Effector memory CD8-positive, alpha-beta T cell (primary cell): Measurements from ENCODE around the gene ARID4A.
"Not testable (repeated sequence)": the region's sequence is repeated elsewhere in the genome, so short reads cannot be mapped to it uniquely, and the experiment has no call there.

Experiments used
- ATAC-seq: fragments of 150-1000 bp; cut with Tn5 transposase; replicated peaks from 2 replicates; pipeline ENCODE4 v1.10.0; 2021; ENCODE audit warnings: mild to moderate bottlenecking, moderate library complexity
- DNase-seq, 3 experiments: peaks; one replicate each; pipeline ENCODE4 v3.0.0; 2021
- H3K27ac Mint-ChIP-seq, 2 donors: one replicate each; pipeline ENCODE4 v1.8.0; 2022; ENCODE audit warnings: mild to moderate bottlenecking in 2 of 2, mixed read lengths in 2 of 2, moderate library complexity in 2 of 2
- H3K27me3 Mint-ChIP-seq, 2 donors: one replicate each; pipeline ENCODE4 v1.8.0; 2022; ENCODE audit warnings: mixed read lengths in 2 of 2
- H3K36me3 Mint-ChIP-seq: one replicate; pipeline ENCODE4 v1.8.0; 2022; ENCODE audit warnings: mild to moderate bottlenecking, moderate library complexity, mixed read lengths; ENCODE audit not compliant: insufficient read depth
- H3K4me1 Mint-ChIP-seq, 2 donors: one replicate each; pipeline ENCODE4 v1.8.0; 2022; ENCODE audit warnings: low read depth in 2 of 2, mixed read lengths in 2 of 2
- H3K4me3 Mint-ChIP-seq, 2 donors: one replicate each; pipeline ENCODE4 v1.8.0; 2022; ENCODE audit warnings: mild to moderate bottlenecking in 2 of 2, mixed read lengths in 2 of 2, moderate library complexity in 2 of 2
- H3K9me3 Mint-ChIP-seq, 2 donors: one replicate each; pipeline ENCODE4 v1.8.0; 2022; ENCODE audit warnings: mixed read lengths in 2 of 2
- total RNA-seq, 9 experiments: gene quantifications; one replicate each; lab custom pipeline; 2026; lab: John Stamatoyannopoulos, UW

ARID4A gene
- 38.4 to 173 (median 97.8) reads per million in 9 experiments for total RNA-seq

GRCh38 chr14:58298477-58299400, at the start of gene ARID4A:
ARID4A (plus strand) TSS chr14:58298555; CDS start chr14:58299855, 1,300 bp downstream.
- peak within 1 kb of the TSS in 1 of 2 donors; percentile 93 for H3K4me3 Mint-ChIP-seq
- DNase-seq (peak in 2 of 3 experiments; percentile 18 to 78), ATAC-seq (peak; percentile 4)
- H3K9me3 Mint-ChIP-seq: no peaks in the 10 kb centered on the region
- H3K36me3 Mint-ChIP-seq: peaks cover 50% of the 10 kb centered on the region
- H3K4me1 Mint-ChIP-seq: peaks cover 20 to 39% of the 10 kb centered on the region in 2 donors
- H3K27ac Mint-ChIP-seq: peak within 1 kb of the TSS in 1 of 2 donors; percentile 93
- no peaks in the 10 kb centered on the region for H3K27me3 Mint-ChIP-seq

GRCh38 chr14:58249611-58250010, 48.7 kb upstream of the ARID4A start:
- no peak overlapping the region for H3K4me3 Mint-ChIP-seq
- ATAC-seq (no peak), DNase-seq (no peak)
- H3K4me1 Mint-ChIP-seq: peaks cover 20 to 37% of the 10 kb centered on the region in 2 donors
- peaks cover 72% of the 10 kb centered on the region for H3K36me3 Mint-ChIP-seq
- no peaks in the 10 kb centered on the region for H3K27me3 Mint-ChIP-seq
- no peak overlapping the region for H3K27ac Mint-ChIP-seq
- no peaks in the 10 kb centered on the region for H3K9me3 Mint-ChIP-seq

GRCh38 chr14:58258156-58258555, 40.2 kb upstream of the ARID4A start:
- DNase-seq (no peak), ATAC-seq (no peak)
- Mint-ChIP-seq H3K9me3 (no peaks in the 10 kb centered on the region), H3K4me3 (no peak overlapping the region), H3K27ac (peak overlapping the region in 1 of 2 donors; percentile 69), H3K36me3 (peaks cover 86% of the 10 kb centered on the region), H3K27me3 (no peaks in the 10 kb centered on the region), H3K4me1 (peaks cover 8 to 11% of the 10 kb centered on the region in 2 donors)

GRCh38 chr14:58262005-58262404, 36.4 kb upstream of the ARID4A start:
- not testable (repeated sequence) for H3K4me3 Mint-ChIP-seq, ATAC-seq, H3K9me3 Mint-ChIP-seq, DNase-seq, H3K27me3 Mint-ChIP-seq
- peak overlapping the region; percentile 54 to 79 for H3K27ac Mint-ChIP-seq
- H3K4me1 Mint-ChIP-seq: peaks cover 11 to 18% of the 10 kb centered on the region in 2 donors
- H3K36me3 Mint-ChIP-seq: peaks cover 95% of the 10 kb centered on the region

GRCh38 chr14:58265401-58265800, 33.0 kb upstream of the ARID4A start:
- Mint-ChIP-seq H3K27me3 (no peaks in the 10 kb centered on the region), H3K4me1 (peaks cover 3 to 18% of the 10 kb centered on the region in 2 donors), H3K4me3 (no peak overlapping the region), H3K36me3 (peaks cover 95% of the 10 kb centered on the region), H3K27ac (peak overlapping the region in 1 of 2 donors; percentile 65), H3K9me3 (no peaks in the 10 kb centered on the region)
- ATAC-seq: no peak
- DNase-seq: no peak

GRCh38 chr14:58270628-58271027, 27.7 kb upstream of the ARID4A start:
- peaks cover 82% of the 10 kb centered on the region for H3K36me3 Mint-ChIP-seq
- H3K4me1 Mint-ChIP-seq: peaks cover 14 to 30% of the 10 kb centered on the region in 2 donors
- H3K9me3 Mint-ChIP-seq: no peaks in the 10 kb centered on the region
- H3K4me3 Mint-ChIP-seq: no peak overlapping the region
- no peak for DNase-seq
- H3K27me3 Mint-ChIP-seq: no peaks in the 10 kb centered on the region
- ATAC-seq: no peak
- H3K27ac Mint-ChIP-seq: peak overlapping the region; percentile 35 to 46

- H3K4me1 Mint-ChIP-seq: peaks cover 16 to 33% of the 10 kb centered on the region in 2 donors
- H3K9me3 Mint-ChIP-seq: no peaks in the 10 kb centered on the region
- H3K4me3 Mint-ChIP-seq: no peak overlapping the region
- H3K36me3 Mint-ChIP-seq: peaks cover 74% of the 10 kb centered on the region
- H3K27ac Mint-ChIP-seq: peak overlapping the region in 1 of 2 donors; percentile 29
- no peak for DNase-seq
- ATAC-seq: no peak
- H3K27me3 Mint-ChIP-seq: no peaks in the 10 kb centered on the region
Measured at GRCh38 chr14:58272588-58273372, 25.6 kb upstream of the ARID4A start.

- peaks cover 77% of the 10 kb centered on the region for H3K36me3 Mint-ChIP-seq
Measured at GRCh38 chr14:58274881-58275280, 23.5 kb upstream of the ARID4A start.

GRCh38 chr14:58275527-58276190, 22.7 kb upstream of the ARID4A start:
- Mint-ChIP-seq H3K4me3 (peak overlapping the region; percentile 50 to 64), H3K9me3 (no peaks in the 10 kb centered on the region), H3K36me3 (peaks cover 77% of the 10 kb centered on the region), H3K4me1 (peaks cover 17 to 45% of the 10 kb centered on the region in 2 donors), H3K27ac (peak overlapping the region; percentile 86 to 92), H3K27me3 (no peaks in the 10 kb centered on the region)
- DNase-seq (no peak), ATAC-seq (peak; percentile 24)

More at GRCh38 chr14:58274881-58275280, 23.5 kb upstream of the ARID4A start:
- H3K4me3 Mint-ChIP-seq: peak overlapping the region; percentile 50 to 64
- peaks cover 17 to 43% of the 10 kb centered on the region in 2 donors for H3K4me1 Mint-ChIP-seq
- H3K27me3 Mint-ChIP-seq: no peaks in the 10 kb centered on the region
- no peak for DNase-seq
- peak overlapping the region; percentile 86 to 92 for H3K27ac Mint-ChIP-seq
- H3K9me3 Mint-ChIP-seq: no peaks in the 10 kb centered on the region
- ATAC-seq: peak; percentile 27

GRCh38 chr14:58276208-58276607, 22.1 kb upstream of the ARID4A start:
- H3K27ac Mint-ChIP-seq: peak overlapping the region; percentile 86 to 92
- no peaks in the 10 kb centered on the region for H3K9me3 Mint-ChIP-seq
- DNase-seq (no peak), ATAC-seq (no peak)
- no peaks in the 10 kb centered on the region for H3K27me3 Mint-ChIP-seq
- H3K36me3 Mint-ChIP-seq: peaks cover 77% of the 10 kb centered on the region
- peaks cover 21 to 50% of the 10 kb centered on the region in 2 donors for H3K4me1 Mint-ChIP-seq
- H3K4me3 Mint-ChIP-seq: peak overlapping the region in 1 of 2 donors; percentile 15

- no peak overlapping the region for H3K4me3 Mint-ChIP-seq
- ATAC-seq: no peak
- no peaks in the 10 kb centered on the region for H3K9me3 Mint-ChIP-seq
- peaks cover 33 to 67% of the 10 kb centered on the region in 2 donors for H3K4me1 Mint-ChIP-seq
- H3K27me3 Mint-ChIP-seq: no peaks in the 10 kb centered on the region
- H3K27ac Mint-ChIP-seq: no peak overlapping the region
- H3K36me3 Mint-ChIP-seq: peaks cover 76% of the 10 kb centered on the region
- DNase-seq: no peak
Measured at GRCh38 chr14:58278177-58278576, 20.2 kb upstream of the ARID4A start.

GRCh38 chr14:58280954-58281787, 17.2 kb upstream of the ARID4A start:
- H3K36me3 Mint-ChIP-seq: peaks cover 91% of the 10 kb centered on the region
- ATAC-seq (peak; percentile 80), DNase-seq (no peak)
- peak overlapping the region; percentile 29 to 47 for H3K4me3 Mint-ChIP-seq
- H3K4me1 Mint-ChIP-seq: peaks cover 29 to 68% of the 10 kb centered on the region in 2 donors
- no peaks in the 10 kb centered on the region for H3K9me3 Mint-ChIP-seq
- peak overlapping the region; percentile 69 to 87 for H3K27ac Mint-ChIP-seq
- no peaks in the 10 kb centered on the region for H3K27me3 Mint-ChIP-seq
